ENCODE data around the gene TIAM2.

Gene TIAM2

GRCh38 chr6:155132617-155133016 is 137.5 kb downstream of the TIAM2 start:
- peak; percentile 46 to 73 for DNase-seq

GRCh38 chr6:155141002-155141401 is 145.9 kb downstream of the TIAM2 start:
- DNase-seq: no peak

- DNase-seq: no peak
Measured at GRCh38 chr6:155141512-155141911, 146.4 kb downstream of the TIAM2 start.

GRCh38 chr6:155142168-155143028 is 147.3 kb downstream of the TIAM2 start:
- no peak for DNase-seq

- DNase-seq: peak in 1 of 2 experiments; percentile 26
Measured at GRCh38 chr6:155143029-155143577, 148.0 kb downstream of the TIAM2 start.

GRCh38 chr6:155143578-155144106 is 148.5 kb downstream of the TIAM2 start:
- no peak for DNase-seq

- no peak for DNase-seq
Measured at GRCh38 chr6:155146205-155146604, 151.1 kb downstream of the TIAM2 start.

- no peak for DNase-seq
Measured at GRCh38 chr6:155147958-155148663, 153.0 kb downstream of the TIAM2 start.

GRCh38 chr6:155150967-155151671 is 156.0 kb downstream of the TIAM2 start:
- DNase-seq: no peak

- DNase-seq: peak in 1 of 2 experiments; percentile 44
Measured at GRCh38 chr6:155152211-155153076, 157.3 kb downstream of the TIAM2 start.

- peak in 1 of 2 experiments; percentile 8 for DNase-seq
Measured at GRCh38 chr6:155154158-155154830, 159.2 kb downstream of the TIAM2 start.

- no peak for DNase-seq
Measured at GRCh38 chr6:155155787-155156447, 160.8 kb downstream of the TIAM2 start.

GRCh38 chr6:155157101-155157500 is 162.0 kb downstream of the TIAM2 start:
- no peak for DNase-seq

GRCh38 chr6:155158030-155158843 is 163.1 kb downstream of the TIAM2 start:
- no peak for DNase-seq

- DNase-seq: no peak
Measured at GRCh38 chr6:155162682-155163081, 167.6 kb downstream of the TIAM2 start.

- no peak for DNase-seq
Measured at GRCh38 chr6:155163601-155164000, 168.5 kb downstream of the TIAM2 start.

- DNase-seq: no peak
Measured at GRCh38 chr6:155165029-155165710, 170.1 kb downstream of the TIAM2 start.

- no peak for DNase-seq
Measured at GRCh38 chr6:155170519-155170918, 175.4 kb downstream of the TIAM2 start.

GRCh38 chr6:155171109-155171746 is 176.1 kb downstream of the TIAM2 start:
- DNase-seq: no peak
